DND-41 (cell line): Measurements from ENCODE around the gene EPM2A.

Source experiments
- EZH2 ChIP-seq: IDR thresholded peaks from 3 replicates; pipeline ENCODE4 v1.6.1; 2012; ENCODE audit warnings: borderline replicate concordance, low read depth, mild to moderate bottlenecking, moderate library complexity, low read length, inconsistent platforms; ENCODE audit not compliant: severe bottlenecking
- TF ChIP-seq, protein P1 (sequence below): IDR thresholded peaks from 2 replicates; pipeline ENCODE4 v1.5.1; 2012; ENCODE audit warnings: borderline replicate concordance, low read length, moderate library complexity, mild to moderate bottlenecking; ENCODE audit not compliant: poor library complexity, severe bottlenecking; ENCODE audit errors: extremely low read depth

DNA sequence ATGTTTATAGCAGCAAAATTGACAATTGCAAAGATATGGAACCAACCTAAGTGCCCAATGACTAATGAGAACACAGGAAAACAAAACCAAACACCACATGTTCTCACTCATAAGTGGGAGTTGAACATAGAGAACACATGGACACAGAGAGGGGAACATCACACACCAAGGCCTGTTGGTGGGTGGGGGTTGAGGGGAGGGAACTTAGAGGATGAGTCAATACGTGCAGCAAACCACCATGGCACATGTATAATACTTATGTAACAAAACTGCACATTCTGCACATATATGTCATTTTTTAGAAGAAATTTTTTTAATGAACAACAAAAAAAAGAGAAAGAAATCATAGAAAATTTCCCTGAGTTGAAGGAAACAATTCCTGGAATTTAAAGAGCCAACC, 3.9 kb downstream of the EPM2A start:
- no peak for TF ChIP-seq EZH2
- TF ChIP-seq, protein P1, sequence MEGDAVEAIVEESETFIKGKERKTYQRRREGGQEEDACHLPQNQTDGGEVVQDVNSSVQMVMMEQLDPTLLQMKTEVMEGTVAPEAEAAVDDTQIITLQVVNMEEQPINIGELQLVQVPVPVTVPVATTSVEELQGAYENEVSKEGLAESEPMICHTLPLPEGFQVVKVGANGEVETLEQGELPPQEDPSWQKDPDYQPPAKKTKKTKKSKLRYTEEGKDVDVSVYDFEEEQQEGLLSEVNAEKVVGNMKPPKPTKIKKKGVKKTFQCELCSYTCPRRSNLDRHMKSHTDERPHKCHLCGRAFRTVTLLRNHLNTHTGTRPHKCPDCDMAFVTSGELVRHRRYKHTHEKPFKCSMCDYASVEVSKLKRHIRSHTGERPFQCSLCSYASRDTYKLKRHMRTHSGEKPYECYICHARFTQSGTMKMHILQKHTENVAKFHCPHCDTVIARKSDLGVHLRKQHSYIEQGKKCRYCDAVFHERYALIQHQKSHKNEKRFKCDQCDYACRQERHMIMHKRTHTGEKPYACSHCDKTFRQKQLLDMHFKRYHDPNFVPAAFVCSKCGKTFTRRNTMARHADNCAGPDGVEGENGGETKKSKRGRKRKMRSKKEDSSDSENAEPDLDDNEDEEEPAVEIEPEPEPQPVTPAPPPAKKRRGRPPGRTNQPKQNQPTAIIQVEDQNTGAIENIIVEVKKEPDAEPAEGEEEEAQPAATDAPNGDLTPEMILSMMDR = no peak
